CD4-positive, alpha-beta T cell treated with Interleukin-10 for 1 hour (primary cell): Measurements from ENCODE around the gene FBXL19.

ENCODE experiments used
- DNase-seq: peaks from one replicate; pipeline ENCODE4 v3.0.0-alpha.2; 2020

Gene FBXL19

DNA sequence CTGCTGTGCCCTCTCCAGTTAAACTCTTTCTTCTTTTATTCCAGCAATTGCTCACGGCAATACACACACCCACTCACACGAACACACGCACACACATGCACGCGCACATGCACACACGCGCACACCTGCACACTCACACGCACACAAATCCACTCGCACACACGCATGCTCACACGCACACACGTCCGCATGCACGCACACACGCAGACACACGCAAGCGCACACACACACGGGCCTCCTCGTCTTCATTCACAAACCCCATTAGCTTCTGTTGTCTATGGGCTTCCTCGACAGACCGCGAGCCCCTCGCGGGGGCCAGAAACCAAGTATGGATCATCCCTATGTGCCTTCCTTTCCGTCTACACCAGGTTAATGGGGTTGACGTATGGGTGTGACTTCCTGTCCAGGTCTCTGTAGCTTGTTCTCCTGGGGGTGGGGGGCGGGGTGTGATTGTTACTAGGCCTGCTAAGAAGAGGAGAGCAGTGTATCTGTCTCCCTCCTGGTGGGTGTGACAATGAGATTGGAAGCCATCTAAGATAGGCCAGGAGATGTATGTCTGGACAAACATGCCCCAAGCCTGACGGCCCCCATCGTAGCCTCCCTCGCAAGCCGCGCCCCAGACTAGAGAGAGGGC is 27.6 kb upstream of the FBXL19 start:
- no peak for DNase-seq

DNA sequence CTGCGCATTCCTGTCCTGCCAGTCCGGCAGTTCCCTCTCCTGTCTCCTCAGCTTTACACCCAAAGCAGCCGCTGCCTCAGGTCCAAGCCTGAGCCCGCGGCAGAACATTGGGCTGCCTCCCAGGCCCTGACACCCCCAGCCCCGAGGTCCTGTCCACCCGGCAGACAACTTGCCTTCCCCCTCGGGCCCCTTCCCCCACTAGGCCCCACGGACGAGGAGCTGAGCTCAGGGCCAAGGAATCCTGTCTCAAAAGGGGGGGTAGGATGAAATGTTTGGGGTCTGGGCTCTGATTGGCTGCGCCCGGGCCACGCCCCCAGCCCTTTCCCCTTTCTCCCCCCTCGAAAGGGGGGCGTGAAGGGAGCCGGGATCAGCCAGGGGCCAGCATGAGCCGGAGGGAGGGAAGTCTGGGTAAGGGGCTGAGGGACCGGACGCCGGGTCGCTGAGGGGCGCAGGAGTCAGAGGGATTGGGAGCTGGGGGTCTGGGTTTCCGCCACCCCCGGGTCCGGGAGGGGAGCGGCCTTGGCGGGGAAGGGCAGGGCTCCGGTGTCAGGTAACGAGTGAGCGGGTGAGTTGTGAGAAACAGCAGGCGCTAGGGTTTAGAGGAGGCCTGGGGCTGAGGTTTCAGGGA is 27.0 kb upstream of the FBXL19 start, which contains the start of gene CTF1:
Gene CTF1, plus strand, starts transcription at position 354 of the 628 bp plus-strand sequence. Its CDS starts 30 bp downstream, at position 384.
- no peak for DNase-seq

DNA sequence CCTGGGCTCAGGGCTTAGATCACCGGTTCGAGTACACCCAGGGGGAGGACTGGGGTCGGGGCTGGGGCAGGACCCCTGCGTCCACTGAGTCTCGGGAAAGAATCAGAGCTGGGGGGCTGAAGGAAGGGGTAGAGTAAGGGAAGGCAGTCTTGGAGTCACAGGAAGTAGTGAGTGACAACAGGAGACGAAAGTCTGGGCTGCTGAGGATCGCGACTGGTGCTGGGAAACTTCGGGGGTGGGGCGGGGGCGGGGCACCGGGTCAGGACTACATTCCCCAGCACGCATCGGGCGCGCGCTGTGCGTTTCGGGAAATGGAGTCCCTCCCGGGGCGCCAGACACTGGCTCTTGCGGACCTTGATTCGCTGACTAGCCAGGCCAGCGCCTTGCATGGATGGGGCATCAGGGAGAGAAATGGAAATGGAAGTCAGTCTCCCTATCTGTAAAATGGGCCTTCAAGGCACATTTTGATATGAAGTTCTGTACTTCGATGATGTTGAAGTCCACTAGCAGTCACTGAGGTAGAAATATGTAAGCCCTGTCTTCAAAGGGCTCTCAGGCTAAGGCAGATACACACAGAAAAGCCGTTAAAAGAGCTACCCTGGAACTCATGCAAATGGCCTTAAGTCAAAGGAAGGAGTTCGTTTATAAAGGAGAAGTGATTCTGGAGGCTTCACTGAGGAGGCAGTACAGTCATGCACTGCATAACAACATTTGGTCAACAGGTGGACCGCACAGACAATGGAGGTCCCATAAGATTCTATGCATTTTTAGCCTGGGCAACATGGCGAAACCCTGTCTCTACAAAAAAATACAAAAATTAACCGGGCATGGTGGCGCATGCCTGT is 26.3 kb upstream of the FBXL19 start:
- peak; percentile 82 for DNase-seq

DNA sequence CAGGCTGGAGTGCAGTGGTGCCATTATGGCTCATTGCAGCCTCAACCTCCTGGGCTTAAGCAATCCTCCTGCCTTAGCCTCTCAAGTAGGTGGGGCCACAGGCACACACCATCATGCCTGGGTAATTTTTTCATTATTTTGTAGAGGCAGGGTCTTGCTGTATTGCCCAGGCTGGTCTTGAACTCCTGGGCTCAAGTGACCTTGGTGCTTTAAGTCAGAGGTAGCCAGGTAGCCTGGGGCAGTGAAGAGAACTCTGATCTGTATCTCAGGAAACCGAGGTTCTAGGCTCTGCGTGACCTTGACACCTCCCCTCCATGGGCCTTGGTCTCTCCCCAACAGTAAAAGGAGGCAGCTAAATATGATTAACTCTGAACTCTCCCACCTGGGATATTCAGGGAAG is 23.6 kb upstream of the FBXL19 start:
- DNase-seq: no peak

DNA sequence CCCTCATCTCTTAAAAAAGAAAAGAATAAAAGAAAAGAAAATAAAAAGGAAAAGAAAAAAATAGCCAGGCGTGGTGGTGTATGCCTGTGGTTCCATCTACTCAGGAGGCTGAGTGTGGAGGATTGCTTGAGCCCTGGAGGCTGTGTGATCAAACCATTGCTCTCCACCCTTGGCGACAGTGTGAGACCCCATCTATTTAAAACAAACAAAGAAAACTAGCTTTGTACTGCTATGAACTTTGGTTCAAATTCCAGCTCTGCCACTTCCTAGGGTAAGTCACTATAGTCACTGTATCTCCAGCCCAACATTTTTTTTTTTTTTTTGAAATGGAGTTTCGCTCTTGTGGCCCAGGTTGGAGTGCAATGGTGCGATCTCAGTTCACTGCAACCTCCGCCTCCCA is 22.8 kb upstream of the FBXL19 start:
- DNase-seq: no peak

DNA sequence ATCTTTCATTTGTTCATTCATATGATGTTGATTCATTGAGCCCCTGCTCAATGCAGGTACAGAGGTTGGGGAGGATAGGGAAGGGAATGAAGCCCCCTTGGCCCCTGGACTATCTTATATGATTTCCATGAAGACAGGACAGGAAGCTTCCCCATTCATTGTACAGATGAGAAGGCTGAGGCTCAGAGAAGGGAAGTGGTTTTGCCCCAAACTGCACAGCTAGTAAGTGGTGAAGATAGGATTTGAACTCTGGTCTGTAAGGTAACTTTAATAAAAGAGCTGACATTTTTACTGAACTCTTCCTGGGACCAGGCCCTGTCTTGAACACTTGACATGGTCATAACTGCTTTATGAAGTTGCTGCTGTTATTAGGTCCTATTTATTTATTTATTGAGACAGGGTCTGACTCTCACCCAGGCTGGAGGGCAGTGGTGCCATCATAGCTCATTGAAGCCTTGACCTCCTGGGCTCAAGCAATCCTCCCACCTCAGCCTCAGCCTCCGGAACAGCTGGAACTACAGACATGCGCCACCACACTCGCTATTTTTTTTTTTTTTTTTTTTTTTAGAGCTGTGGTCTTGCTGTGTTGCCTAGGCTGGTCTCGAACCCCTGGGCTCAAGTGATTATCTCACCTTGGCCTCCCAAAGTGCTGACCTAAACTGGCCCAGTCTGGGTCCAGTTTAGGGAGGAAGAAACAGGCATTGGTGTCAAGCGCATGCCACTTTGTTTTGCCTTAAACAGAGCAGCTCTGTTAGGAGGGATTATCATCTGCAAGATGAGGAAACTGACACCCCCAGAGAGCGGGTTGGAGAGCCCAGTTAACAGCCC is 22.0 kb upstream of the FBXL19 start:
- peak; percentile 5 for DNase-seq

DNA sequence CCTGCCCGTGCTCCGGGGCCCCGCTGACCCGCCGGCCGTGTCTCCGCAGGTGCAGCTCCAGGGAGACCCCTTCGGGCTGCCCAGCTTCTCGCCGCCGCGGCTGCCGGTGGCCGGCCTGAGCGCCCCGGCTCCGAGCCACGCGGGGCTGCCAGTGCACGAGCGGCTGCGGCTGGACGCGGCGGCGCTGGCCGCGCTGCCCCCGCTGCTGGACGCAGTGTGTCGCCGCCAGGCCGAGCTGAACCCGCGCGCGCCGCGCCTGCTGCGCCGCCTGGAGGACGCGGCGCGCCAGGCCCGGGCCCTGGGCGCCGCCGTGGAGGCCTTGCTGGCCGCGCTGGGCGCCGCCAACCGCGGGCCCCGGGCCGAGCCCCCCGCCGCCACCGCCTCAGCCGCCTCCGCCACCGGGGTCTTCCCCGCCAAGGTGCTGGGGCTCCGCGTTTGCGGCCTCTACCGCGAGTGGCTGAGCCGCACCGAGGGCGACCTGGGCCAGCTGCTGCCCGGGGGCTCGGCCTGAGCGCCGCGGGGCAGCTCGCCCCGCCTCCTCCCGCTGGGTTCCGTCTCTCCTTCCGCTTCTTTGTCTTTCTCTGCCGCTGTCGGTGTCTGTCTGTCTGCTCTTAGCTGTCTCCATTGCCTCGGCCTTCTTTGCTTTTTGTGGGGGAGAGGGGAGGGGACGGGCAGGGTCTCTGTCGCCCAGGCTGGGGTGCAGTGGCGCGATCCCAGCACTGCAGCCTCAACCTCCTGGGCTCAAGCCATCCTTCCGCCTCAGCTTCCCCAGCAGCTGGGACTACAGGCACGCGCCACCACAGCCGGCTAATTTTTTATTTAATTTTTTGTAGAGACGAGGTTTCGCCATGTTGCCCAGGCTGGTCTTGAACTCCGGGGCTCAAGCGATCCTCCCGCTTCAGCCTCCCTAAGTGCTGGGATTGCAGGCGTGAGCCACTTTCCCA is 21.1 kb upstream of the FBXL19 start:
- DNase-seq: peak; percentile 62

DNA sequence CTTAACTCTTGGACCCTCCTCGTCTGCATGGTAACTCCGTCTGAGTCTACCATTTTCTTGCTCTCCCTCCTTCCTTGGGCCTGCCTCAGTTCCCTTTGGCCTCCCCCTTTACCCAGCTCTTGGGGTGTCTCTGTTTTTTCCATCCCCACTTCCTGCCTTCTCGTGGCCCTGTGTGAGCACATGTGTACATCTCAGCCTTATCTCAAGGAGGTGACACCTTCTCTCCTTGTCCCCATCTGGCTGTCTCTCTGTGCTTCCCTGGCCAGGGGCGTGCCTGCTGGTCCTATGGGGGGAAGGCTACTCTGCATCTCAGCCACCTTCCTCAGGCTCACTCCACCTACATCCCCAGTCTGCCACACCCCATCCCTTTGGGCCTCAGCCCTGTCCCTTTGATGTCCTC is 20.4 kb upstream of the FBXL19 start:
- peak; percentile 10 for DNase-seq

DNA sequence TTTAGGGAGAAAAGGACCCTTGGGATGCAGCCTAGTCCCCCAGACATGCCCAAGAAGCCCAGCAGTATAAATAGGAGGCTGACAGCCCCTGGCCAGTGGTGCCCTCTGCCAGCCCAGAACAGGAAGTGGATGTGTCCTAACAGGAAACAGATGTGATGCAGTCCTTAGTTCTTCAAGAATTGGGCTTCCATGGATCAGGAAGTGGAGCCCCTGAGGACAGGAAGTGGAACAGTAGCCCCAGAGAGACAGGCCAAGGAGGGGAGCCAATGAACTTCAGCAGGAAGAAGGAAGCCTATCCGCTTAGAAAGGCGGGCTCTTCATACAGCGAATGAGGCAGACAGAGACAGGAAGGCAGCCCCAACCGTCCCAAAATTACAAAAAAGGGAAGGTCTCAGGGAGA is 19.8 kb upstream of the FBXL19 start:
- peak; percentile 10 for DNase-seq

DNA sequence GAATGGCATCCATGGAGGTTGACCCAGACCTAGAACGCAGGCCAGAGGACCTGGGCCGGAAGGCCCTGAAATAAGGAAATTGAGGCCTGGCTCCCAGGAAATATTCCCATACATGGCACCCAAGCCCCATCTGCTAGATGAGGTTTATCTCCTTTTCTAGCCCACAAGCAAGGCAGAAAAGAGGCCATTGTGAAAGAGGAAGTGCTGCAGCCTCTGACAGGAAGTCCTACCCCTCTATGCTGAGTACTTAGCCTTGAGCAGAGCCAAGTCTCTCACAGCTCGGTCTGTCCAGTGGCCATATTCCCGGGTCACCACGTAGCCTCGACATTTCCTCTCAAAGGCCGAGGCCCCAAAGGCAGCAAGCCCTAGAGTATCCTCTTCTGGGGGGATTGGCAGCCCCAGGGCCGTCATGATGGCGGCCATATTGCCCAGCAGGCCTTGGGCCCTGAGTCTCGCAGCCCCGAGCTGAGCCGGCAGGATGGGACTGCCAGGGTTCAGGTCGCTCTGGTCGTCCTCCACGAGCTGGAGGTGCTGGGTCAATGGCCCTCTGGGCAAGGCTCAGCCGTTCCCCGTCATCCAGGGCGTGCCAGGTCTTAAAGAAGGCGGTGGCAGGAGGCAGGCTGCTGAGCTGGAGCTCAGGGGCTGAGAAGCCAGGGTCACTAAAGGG is 19.1 kb upstream of the FBXL19 start:
- no peak for DNase-seq

DNA sequence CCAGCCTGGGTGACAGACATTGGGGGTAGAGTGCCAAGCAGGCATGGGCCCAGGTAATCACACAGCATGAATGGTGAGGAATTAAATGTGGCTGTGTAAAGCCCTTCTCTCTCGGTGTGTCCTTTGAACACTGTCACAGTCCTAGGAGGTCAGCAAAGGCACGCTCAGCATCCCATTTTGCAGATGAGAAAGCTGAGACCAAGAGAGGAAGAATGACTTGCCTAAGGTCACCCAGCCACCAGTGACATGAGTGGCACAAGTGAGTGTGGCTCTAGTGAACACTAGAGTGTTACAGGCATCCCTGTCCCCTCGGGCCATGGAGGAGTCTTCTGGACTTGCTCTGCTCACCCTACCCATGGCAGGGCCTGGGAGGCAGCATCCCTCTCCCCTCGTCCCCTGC is 16.3 kb upstream of the FBXL19 start:
- DNase-seq: no peak

DNA sequence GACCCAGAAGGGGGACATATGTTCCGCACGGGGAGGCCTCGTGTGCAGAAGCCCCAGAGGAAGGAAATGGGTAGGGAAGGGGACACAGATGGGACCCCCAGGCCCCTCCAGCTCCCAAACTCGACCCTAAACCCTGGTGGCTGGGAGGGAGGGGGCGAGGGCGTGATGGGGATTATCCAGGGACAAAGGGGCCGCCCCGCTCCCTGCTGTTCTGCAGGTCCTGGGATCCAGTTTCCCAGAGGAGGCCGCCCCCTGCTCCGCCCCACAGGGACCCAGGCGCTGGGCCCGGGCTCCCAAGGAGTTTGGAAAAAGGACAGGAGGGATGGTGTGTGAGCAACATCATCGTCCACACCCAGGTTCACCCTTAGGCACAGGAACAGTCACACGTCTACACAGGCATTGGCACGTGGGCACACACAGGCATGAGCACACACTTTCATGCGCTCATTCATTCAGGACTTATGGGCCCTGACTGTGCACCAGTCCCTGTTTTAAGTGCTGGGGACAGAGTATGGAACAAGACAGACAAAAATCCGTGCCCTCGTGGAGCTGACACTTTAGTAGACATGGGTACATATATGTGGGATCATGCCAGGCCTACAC is 12.8 kb upstream of the FBXL19 start:
- no peak for DNase-seq

DNA sequence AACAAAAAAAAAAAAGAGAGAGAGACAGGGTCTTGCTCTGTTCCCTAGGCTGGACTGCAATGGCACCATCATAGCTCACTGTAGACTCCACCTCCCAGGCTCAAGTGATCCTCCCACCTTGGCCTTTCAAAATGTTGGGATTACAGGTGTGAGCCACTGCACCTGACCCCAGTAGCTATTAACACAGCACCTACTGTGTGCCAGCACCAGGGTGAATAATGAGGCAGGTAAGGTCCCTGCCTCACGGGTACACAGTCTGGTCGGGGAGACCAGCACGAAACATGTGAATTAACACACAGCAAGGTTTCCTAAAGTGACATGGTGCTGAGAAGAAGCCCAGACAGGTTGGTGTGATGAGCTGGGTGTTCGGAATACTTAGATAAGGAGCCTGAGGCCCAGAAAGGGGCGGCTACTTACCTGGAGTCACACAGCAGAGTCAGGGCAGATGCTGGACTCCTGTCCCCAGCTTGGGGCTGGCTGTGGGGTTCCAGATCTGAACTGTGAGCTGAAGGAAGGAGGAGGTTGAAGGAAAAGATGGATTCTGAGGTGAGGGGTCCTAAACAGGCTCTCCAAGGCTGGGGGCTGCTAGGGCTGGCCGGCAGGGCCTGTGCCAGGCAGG is 10.5 kb upstream of the FBXL19 start:
- DNase-seq: no peak

DNA sequence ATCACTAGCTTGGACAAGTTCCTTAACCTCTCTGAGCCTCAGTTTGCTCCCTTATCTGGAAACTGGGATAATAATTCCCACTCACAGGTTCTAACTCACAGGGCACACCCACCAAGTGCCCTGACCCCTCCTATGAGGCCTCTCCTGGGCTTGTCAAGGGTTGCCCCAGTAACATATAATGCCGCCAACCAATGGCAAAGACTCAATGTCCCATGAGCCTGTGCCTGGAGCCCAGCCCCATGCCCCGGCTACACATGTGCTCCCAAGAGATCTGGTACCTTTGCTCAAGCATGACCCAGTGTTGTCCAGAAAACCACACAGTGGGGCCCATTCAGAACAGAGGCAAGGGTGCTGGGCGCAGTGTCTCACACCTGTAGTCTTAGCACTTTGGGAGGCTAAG is 8.5 kb upstream of the FBXL19 start:
- no peak for DNase-seq

DNA sequence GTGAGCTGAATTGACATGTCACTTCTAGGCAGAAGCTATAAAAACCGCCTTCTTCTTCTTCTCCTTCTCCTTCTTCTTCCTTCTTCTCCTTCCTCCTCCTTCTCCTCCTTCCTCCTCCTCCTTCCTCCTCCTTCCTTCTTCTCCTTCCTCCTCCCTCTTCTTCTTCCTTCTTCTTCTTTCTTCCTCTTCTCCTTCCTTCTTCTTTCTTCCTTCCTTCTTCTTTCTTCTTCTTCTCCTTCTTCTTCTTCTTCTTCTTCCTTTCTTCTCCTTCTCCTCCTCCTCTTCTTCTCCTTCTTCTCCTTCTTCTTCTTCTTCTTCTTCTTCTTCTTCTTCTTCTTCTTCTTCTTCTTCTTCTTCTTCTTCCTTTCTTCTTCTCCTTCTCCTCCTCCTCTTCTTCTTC is 4.8 kb upstream of the FBXL19 start:
- DNase-seq: no peak

DNA sequence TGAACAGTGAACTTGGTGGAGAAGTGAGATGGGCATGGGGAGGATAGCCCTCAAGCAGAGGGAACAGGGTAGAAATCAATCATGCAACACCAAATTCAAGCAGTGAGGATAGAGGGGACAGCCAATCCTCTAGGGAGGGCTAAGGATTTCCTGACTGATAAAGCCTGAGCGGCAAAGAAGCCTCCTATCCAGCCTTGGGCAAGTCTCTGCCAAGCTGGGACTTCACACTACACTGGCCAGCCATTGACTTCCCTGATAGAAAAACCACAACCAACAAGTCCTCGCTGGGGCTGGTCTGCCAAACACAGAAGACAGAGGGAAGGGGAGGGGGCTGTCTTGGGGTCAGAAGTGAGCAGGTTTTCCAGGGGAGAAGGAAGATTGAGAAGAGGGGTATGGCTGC is 2.5 kb upstream of the FBXL19 start:
- DNase-seq: no peak

DNA sequence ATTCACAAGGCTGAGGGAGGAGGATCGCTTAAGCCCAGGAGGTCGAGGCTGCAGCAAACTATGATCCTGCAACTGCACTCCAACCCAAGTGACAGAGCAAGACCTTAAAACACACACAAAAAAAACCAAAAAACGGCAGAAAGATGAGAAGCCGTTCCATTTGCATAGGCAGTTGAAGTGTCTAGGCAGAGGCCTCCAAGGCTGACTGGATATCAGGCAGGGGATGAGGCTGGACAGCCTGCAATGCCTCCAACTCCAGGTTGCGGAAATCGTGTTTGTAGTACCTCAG is 2.0 kb upstream of the FBXL19 start:
- DNase-seq: no peak

DNA sequence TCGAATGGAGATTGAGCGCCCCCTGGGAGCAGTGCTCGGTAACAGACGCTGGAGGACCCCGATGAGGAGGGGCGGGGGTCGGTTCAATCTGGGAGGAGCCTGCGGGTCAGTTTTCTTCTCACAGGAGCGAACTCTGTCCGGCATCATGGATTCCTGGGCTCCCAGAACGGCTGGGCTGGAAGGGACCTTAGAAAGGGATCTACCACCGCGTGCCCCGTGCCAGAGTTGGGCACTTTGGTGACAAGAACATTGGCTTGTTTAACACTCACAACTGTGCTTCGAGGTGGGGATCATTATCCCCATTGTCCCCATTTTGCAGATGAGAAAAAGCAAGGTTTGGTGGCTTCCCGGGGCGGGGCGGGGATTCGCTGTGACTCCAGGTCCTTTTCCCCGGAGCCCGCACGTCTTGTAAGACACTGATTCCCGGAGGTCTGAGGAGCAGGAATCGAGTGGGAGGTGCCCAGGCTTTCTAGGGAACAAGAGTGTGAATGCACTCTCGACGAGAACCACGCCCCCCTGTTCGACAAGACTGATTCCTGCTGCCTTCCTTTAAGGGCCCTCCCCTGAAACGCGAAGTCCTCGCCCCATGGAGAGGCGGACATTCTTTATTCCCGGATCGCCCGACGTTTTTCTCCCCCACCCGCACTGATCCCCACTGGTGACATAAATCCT is 1.5 kb upstream of the FBXL19 start:
- peak; percentile 90 for DNase-seq

DNA sequence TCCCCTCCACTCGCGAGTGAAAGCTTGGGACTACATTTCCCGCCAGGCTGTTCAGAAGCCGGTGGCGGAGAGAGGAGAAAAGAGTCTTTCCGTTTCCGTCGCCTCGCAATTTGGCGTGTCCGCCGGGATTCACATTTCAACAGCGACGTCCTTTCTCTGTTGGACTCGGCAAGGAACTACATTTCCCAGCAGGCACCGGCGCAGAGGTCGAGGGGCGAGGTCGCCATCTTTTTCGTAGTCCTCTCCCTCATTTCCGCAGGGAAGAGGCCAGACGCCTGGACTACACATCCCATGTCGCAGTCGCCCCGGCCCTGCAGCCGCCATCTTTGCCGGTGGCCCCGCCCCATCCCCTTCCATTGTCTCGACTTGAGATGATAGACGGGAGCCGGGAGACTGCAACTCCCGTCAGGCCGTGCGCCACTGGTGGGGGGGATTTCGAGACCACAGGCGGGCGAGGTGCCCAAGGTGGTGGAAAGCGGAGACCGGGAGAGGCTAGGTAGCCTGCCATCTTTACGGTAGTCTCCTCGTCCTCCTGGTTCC is 882 bp upstream of the FBXL19 start:
- DNase-seq: peak; percentile 100
